ENCODE data around the gene PRSS22.

PRSS22 gene

DNA sequence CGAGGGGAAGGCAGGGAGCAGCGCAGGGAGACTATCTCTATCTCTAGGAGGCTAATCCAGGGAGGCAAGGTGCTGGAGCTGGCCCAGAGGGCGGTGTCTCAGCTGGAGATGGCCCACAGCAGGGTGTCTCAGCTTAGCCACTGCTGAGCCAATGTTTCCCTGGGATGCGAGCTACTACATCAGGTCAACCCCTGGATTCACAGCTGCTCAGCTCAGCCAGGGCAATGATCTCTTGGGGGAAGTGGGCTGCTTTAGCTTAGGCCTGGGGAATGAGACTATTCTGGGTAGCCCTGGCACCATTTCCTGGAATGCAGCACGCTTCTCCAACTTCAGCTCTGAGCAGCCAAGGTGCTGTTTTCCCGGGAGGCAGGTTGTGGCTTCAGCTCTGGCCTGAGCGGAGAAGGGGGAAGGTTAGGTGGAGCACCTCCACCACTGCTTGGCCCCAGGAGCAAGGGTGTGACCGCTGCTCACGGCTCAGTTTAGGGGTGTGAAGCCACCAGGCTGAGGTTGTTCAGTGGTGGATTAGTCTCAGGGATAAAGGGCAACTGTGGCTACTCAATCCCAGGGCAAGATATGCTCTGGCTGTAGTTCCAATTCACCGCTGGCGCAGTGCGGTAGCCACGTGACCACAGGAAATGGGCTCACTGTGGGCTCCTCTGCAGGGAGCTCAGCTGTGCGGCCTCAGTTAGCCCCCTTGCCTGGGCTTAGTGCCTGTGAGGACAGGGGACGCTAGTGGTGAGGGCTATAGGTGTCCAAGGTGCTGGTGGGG lies 46.1 kb downstream of the PRSS22 start:
- no peak for FAIRE-seq

DNA sequence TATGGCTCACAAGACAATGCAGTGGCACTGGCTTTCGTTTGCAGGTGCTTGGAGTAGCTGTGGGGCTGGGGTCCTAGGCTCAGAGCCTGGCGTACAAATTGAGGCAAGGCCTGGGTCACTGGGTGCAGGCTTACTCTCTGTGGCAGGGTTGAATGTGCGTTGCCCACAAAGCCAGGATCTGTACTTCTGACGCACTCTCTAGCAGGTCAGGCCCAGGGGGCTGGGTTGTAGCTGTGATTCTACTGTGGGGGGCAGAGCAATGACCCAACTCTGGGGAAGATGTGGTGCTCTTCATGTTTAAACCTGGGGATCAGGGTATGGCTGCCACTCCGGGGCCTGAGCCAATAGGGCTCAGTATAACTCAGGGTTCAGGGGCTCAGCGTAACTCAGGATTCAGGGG lies 47.3 kb downstream of the PRSS22 start:
- no peak for FAIRE-seq

DNA sequence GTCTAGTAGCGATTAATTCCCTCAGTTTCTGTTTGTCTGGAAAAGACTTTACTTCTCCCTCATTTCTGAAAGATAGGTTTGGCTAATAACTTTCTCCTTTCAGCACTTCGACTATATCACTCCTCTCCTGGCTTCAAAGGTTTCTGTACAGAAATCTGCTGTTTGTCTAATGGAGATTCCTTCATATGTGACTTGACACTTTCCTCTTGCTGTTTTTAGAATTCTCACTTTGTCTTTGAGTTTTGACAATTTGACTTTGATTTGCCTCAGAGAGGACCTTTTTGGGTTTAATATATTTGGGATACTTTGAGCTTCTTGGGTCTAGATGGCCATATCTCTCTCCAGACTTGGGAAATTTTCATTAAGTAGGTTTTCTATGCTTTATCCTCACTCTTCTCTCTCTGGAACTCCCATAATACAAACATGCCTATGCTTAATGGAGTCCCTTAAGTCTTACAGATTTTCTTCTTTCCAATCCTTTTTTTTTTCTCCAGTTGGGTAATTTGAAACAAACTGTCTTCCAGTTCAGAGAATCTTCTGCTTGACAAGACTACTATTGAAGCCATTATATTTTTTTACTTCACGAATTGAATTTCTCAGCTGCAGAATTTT lies 48.7 kb downstream of the PRSS22 start:
- FAIRE-seq: no peak

DNA sequence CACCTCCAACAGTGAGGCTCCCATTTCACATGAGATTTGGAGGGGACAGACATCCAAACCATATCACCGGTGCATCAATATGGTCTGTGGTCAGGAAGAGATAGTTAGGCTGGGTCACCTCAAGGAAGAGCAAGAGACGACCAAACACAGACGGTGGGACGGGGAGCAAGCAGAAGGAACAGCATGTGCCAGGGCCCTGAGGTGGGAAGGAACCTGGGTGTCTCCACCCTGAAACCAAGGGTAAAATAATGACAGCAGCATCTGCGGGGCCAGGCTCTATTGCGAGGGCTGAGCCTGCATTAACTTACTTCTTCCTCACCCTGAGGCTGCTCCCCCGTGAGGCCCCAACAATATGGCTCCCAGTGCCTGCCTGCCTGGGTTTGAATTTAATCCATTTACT lies 49.8 kb downstream of the PRSS22 start:
- FAIRE-seq: no peak

DNA sequence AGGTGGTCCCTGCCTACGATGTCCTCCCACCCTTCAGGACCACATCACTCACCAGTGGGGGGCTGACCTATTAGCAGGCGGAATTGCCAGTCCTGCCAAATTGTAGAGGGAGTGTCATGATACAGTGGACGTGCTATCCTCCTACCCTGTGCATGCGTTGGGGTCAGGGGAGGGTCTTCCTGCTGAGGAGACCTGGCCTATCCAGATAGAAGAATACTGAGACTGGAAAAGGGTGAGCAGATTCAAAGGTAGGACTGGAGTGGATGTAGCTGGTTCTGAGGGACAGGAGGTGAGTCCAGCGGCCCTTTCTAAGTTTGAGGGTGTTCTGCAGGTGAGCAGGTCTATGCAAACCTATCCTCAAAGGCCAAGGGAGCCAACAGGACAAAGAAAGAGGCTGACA lies 51.7 kb downstream of the PRSS22 start:
- FAIRE-seq: no peak

DNA sequence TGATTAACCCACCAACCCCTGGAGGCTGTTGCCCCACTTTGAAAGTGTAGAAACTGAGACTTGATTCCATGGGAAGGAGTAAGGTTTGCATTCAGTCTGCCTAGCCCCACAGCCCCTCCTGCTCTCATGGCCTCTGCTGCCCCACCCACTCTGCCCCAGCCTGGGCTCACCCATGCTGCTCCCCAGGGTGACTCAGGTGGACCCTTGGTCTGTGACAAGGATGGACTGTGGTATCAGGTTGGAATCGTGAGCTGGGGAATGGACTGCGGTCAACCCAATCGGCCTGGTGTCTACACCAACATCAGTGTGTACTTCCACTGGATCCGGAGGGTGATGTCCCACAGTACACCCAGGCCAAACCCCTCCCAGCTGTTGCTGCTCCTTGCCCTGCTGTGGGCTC lies 53.2 kb downstream of the PRSS22 start:
- no peak for FAIRE-seq

DNA sequence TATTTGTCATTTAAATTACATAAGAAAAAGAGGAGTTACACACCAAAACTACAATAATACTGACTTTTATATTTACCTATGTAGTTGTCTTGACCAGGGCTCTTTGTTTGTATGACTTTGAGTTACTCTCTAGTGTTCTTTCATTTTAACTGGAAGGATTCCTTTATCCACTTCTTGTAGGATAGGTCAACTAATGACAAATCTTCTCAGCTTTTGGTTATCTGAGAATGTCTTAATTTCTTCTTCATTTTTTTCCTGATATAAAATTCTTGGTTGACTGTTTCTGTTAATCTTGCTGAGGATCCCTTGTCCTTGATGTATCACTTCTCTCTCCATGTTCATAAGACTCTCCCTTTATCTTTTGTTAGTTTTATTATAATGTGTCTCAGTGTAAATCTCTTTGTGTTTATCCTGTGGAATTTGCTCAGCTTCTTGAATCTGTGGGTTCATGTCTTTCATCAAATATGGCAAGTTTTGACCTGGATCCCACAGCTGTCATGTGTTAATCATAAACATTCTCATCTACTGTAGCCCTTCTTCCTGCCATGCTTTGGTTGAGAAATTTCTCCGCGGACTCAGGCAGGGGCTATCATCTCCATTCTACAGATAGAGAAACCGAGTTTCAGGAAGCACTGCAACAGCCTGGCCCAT lies 54.3 kb downstream of the PRSS22 start:
- FAIRE-seq: no peak

Data from G401.6 (cell line).